ENCODE data around the gene ADCY7.

Gene ADCY7

GRCh38 chr16:50308237-50308965 lies 42.0 kb downstream of the ADCY7 start:
- no peak for DNase-seq
- H3K27ac Mint-ChIP-seq, result no peak overlapping the region

GRCh38 chr16:50309156-50309526 lies 42.8 kb downstream of the ADCY7 start:
- H3K4me1 Mint-ChIP-seq, result peaks cover 13 to 22% of the 10 kb centered on the region in 2 donors
- ATAC-seq (replicated peaks) (no peak), DNase-seq (no peak)
- no peaks in the 10 kb centered on the region for H3K9me3 Mint-ChIP-seq
- H3K4me3 Mint-ChIP-seq, result no peak overlapping the region
- no peaks in the 10 kb centered on the region for H3K27me3 Mint-ChIP-seq
- H3K27ac Mint-ChIP-seq, result peak overlapping the region; percentile 83
- peaks cover 44 to 67% of the 10 kb centered on the region in 2 donors for H3K36me3 Mint-ChIP-seq

More at GRCh38 chr16:50308237-50308965, 42.0 kb downstream of the ADCY7 start:
- Mint-ChIP-seq H3K4me3 (no peak overlapping the region), H3K9me3 (no peaks in the 10 kb centered on the region), H3K4me1 (peaks cover 8 to 14% of the 10 kb centered on the region in 2 donors), H3K36me3 (peaks cover 46 to 60% of the 10 kb centered on the region in 2 donors), H3K27me3 (no peaks in the 10 kb centered on the region)
- ATAC-seq (replicated peaks), result no peak

GRCh38 chr16:50309527-50310307 lies 43.4 kb downstream of the ADCY7 start:
- DNase-seq, result no peak
- no peaks in the 10 kb centered on the region for H3K27me3 Mint-ChIP-seq
- peak in 1 of 2 donors; percentile 24 for ATAC-seq (replicated peaks)
- no peaks in the 10 kb centered on the region for H3K9me3 Mint-ChIP-seq
- H3K36me3 Mint-ChIP-seq, result peaks cover 47 to 68% of the 10 kb centered on the region in 2 donors
- no peak overlapping the region for H3K4me3 Mint-ChIP-seq
- H3K27ac Mint-ChIP-seq, result peak overlapping the region; percentile 83
- peaks cover 12 to 27% of the 10 kb centered on the region in 2 donors for H3K4me1 Mint-ChIP-seq

GRCh38 chr16:50310308-50311133 lies 44.2 kb downstream of the ADCY7 start:
- DNase-seq (no peak), ATAC-seq (replicated peaks) (no peak)
- Mint-ChIP-seq H3K4me1 (peaks cover 11 to 32% of the 10 kb centered on the region in 2 donors), H3K27me3 (no peaks in the 10 kb centered on the region), H3K4me3 (no peak overlapping the region), H3K36me3 (peaks cover 46 to 68% of the 10 kb centered on the region in 2 donors), H3K27ac (peak overlapping the region; percentile 63), H3K9me3 (no peaks in the 10 kb centered on the region)

GRCh38 chr16:50311134-50311528 lies 44.8 kb downstream of the ADCY7 start:
- Mint-ChIP-seq H3K9me3 (no peaks in the 10 kb centered on the region), H3K4me3 (no peak overlapping the region), H3K27ac (no peak overlapping the region), H3K4me1 (peaks cover 11 to 32% of the 10 kb centered on the region in 2 donors), H3K27me3 (no peaks in the 10 kb centered on the region), H3K36me3 (peaks cover 44 to 70% of the 10 kb centered on the region in 2 donors)
- ATAC-seq (replicated peaks) (no peak), DNase-seq (no peak)

GRCh38 chr16:50311891-50312501 lies 45.6 kb downstream of the ADCY7 start:
- Mint-ChIP-seq H3K9me3 (no peaks in the 10 kb centered on the region), H3K4me3 (no peak overlapping the region), H3K27ac (no peak overlapping the region), H3K36me3 (peaks cover 45 to 65% of the 10 kb centered on the region in 2 donors), H3K4me1 (peaks cover 10 to 32% of the 10 kb centered on the region in 2 donors), H3K27me3 (no peaks in the 10 kb centered on the region)
- DNase-seq (no peak), ATAC-seq (replicated peaks) (no peak)

- peak; percentile 50 to 63 for ATAC-seq (replicated peaks)
- Mint-ChIP-seq H3K9me3 (no peaks in the 10 kb centered on the region), H3K4me1 (peaks cover 14 to 37% of the 10 kb centered on the region in 2 donors), H3K4me3 (no peak overlapping the region), H3K27ac (peak overlapping the region; percentile 85), H3K27me3 (no peaks in the 10 kb centered on the region), H3K36me3 (peaks cover 43 to 63% of the 10 kb centered on the region in 2 donors)
- no peak for DNase-seq
These were observed 47.5 kb downstream of the ADCY7 start for GRCh38 chr16:50313596-50314478.

- H3K27ac Mint-ChIP-seq, result peak overlapping the region; percentile 68
- H3K9me3 Mint-ChIP-seq, result no peaks in the 10 kb centered on the region
- H3K27me3 Mint-ChIP-seq, result no peaks in the 10 kb centered on the region
- peaks cover 14 to 32% of the 10 kb centered on the region in 2 donors for H3K4me1 Mint-ChIP-seq
- H3K36me3 Mint-ChIP-seq, result peaks cover 37 to 55% of the 10 kb centered on the region in 2 donors
- ATAC-seq (replicated peaks), result no peak
- DNase-seq, result no peak
- H3K4me3 Mint-ChIP-seq, result no peak overlapping the region
These were observed 48.3 kb downstream of the ADCY7 start for GRCh38 chr16:50314665-50315064.

GRCh38 chr16:50315346-50315997 lies 49.1 kb downstream of the ADCY7 start:
- Mint-ChIP-seq H3K36me3 (peaks cover 34 to 47% of the 10 kb centered on the region in 2 donors), H3K9me3 (no peaks in the 10 kb centered on the region), H3K27ac (peak overlapping the region; percentile 68), H3K4me3 (no peak overlapping the region), H3K4me1 (peaks cover 14 to 32% of the 10 kb centered on the region in 2 donors), H3K27me3 (no peaks in the 10 kb centered on the region)
- ATAC-seq (replicated peaks), result no peak
- DNase-seq, result no peak

GRCh38 chr16:50316102-50316847 lies 49.9 kb downstream of the ADCY7 start:
- no peak overlapping the region for H3K4me3 Mint-ChIP-seq
- no peak for DNase-seq
- H3K9me3 Mint-ChIP-seq, result no peaks in the 10 kb centered on the region
- H3K36me3 Mint-ChIP-seq, result peaks cover 34 to 47% of the 10 kb centered on the region in 2 donors
- peak overlapping the region; percentile 59 for H3K27ac Mint-ChIP-seq
- H3K4me1 Mint-ChIP-seq, result peaks cover 14 to 32% of the 10 kb centered on the region in 2 donors
- H3K27me3 Mint-ChIP-seq, result no peaks in the 10 kb centered on the region
- no peak for ATAC-seq (replicated peaks)

- no peak overlapping the region for H3K4me3 Mint-ChIP-seq
- ATAC-seq (replicated peaks) (no peak), DNase-seq (no peak)
- H3K9me3 Mint-ChIP-seq, result no peaks in the 10 kb centered on the region
- H3K36me3 Mint-ChIP-seq, result peaks cover 31 to 44% of the 10 kb centered on the region in 2 donors
- peaks cover 11 to 32% of the 10 kb centered on the region in 2 donors for H3K4me1 Mint-ChIP-seq
- H3K27ac Mint-ChIP-seq, result peak overlapping the region; percentile 5
- no peaks in the 10 kb centered on the region for H3K27me3 Mint-ChIP-seq
These were observed 50.7 kb downstream of the ADCY7 start for GRCh38 chr16:50316848-50317630.

Measured in stimulated activated naive B cell treated with anti-CD40 and anti-IgM and Interleukin-4, amounts not matched to agents 10 μg/mL and 1 μg/mL and 100 μg/mL, for 72 hours (primary cell).